HG03060 (cell line): ENCODE measurements around the gene CEP104.

Experiments
- ATAC-seq: cut with Tn5 transposase; IDR thresholded peaks from one replicate; pipeline ENCODE4 v1.9.1; 2021; ENCODE audit warnings: low read depth, moderate number of reproducible peaks; ENCODE audit not compliant: unreplicated experiment

Gene CEP104

DNA sequence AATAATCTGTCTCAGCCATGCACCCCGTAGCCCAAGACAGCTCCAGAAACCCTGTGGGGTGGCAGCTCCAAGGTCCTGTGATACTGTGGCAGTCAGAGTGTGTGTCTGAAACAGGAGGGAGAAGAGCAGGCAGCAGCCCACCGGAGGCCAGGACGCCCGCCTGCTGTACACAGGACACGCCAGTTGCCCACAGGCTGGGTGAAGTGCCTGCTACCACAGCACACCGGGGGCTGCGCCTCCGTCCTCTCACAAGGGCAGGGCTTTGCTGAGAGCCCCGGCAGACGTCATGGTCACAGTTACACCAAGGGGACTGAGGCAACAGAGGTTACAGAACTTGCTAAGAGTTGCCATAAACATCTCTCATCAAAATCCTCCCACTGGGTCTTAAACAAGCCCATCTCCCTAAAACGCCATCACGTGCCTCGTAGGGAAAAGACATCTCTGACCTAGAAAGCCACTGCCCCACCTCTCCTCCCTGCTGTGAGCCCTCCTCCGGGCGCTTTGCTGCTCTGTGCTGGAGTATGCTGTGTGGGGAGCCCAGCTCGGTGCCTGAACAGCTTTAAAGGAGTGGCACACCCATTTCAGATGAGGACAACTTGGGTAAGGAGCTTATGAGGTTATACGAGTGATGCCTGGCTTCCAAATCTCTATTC, 37.7 kb upstream of the CEP104 start:
- no peak for ATAC-seq

DNA sequence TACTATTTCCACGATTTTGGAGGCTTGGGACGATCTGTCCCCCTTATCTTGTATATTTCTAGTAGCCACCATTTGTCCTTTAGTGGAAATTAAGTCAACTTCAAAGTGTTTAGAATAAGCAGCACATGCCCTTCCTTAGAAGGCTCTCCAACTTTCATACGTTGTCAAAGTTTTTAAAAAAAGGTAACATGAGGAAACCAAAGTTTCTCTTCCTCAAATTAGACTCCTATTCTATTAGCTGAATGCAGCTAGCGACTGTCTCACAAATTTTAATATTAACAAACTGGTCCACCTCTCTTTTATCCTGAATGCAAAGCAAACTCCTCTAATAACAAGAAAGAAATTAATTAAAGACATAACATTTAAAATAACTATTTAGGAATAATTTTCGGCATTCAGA, 36.2 kb upstream of the CEP104 start:
- ATAC-seq, result no peak

- ATAC-seq, result no peak
Measured at GRCh38 chr1:3892748-3893147, 35.7 kb upstream of the CEP104 start.

DNA sequence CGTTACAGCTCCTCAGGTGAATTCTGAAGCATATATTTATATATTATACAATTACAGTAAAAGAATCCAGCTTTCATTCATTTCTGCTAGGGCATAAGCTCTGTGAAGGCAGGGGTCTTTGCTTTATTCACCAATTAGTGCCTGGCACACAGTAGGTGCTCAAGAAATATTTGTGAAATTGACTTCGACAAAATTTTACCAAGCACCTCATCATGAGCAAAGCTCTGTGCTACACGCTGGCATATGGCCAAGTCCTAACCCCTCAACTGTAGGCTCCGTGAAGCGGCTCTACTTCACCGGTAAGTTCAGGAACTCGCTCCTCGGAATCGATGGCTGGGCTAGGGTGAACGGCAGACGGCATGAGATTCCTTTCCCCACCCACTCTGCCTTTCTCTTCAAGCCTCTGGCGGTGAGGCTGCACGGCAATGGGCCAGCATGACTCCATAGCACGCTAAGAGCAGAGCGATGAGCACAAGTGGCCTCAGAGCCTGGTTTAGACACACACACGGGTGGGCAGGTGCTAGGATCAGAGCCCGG, 34.4 kb upstream of the CEP104 start:
- no peak for ATAC-seq

GRCh38 chr1:3890389-3891328, 33.6 kb upstream of the CEP104 start:
- no peak for ATAC-seq

- no peak for ATAC-seq
Measured at GRCh38 chr1:3889936-3890335, 32.9 kb upstream of the CEP104 start.

- no peak for ATAC-seq
Measured at GRCh38 chr1:3888301-3888700, 31.3 kb upstream of the CEP104 start.

- ATAC-seq, result no peak
Measured at GRCh38 chr1:3886691-3887090, 29.7 kb upstream of the CEP104 start.

DNA sequence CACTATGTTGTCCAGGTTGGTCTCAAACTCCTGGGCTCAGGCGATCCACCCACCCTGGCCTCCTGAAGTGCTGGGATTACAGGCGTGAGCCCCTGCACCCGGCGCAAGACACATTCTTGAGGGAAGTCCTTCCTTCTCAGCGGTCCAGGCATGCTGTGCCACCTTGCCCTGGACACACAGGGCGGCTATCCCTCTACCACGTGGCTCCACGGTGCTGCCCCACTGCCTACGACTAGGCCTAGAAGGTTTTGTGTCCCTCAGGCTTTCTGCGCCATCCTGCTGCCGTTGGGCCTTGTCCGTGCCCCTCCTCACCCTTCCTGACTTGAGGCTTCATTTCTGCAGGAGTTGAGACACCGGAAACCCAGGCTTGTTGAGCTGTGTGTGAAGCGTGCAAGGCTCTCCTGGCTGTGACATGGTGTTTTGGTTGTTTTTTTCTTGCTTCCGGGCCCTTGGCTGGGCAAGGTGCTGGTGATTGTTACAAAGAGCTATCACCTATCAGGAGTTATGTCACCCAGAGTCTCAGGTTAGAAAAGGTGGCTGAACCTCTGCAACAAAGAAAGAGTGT, 29.2 kb upstream of the CEP104 start:
- ATAC-seq, result no peak

DNA sequence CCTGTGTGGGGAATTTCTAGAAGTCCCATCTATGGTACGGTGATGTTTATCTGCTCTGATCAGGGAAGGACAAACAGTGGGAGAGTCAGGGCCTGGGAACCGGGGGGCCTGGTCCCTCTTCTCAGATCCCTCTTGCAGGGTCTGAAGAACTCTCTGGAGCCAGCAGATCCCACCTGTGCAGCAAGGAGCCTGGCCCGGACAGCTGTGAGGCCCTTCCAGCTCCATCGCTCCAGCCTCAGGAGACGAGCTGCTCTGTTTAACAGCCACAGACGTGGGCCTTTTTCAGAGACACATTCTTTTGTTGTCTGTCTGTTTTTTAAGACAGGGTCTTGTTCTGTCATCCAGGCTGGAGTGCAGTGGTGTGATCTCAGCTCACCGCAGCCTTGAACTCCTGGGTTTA, 28.6 kb upstream of the CEP104 start:
- no peak for ATAC-seq

DNA sequence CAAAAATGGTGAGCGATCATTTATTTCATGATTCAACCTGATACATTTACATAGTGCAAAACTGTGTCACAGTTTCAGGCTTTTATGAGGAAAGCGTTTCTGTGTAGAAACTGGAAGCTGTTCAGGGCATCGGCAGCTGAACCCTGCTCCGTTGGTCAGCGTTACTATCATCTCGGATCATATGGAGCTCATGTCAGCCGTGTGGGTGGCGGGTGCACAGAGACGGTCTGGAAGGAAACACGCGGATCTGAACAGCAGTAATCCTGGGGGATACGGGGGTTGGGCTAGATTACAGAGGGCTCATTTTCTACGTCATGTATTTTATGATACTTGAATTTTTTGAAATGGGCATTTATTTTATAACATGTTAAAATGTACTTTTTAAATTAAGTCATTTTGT, 28.0 kb upstream of the CEP104 start:
- ATAC-seq, result no peak

GRCh38 chr1:3883194-3883925, 26.3 kb upstream of the CEP104 start:
- no peak for ATAC-seq

GRCh38 chr1:3881193-3881480, 24.1 kb upstream of the CEP104 start:
- no peak for ATAC-seq

GRCh38 chr1:3880429-3881192, 23.6 kb upstream of the CEP104 start:
- no peak for ATAC-seq

GRCh38 chr1:3879787-3880428, 22.9 kb upstream of the CEP104 start:
- no peak for ATAC-seq

DNA sequence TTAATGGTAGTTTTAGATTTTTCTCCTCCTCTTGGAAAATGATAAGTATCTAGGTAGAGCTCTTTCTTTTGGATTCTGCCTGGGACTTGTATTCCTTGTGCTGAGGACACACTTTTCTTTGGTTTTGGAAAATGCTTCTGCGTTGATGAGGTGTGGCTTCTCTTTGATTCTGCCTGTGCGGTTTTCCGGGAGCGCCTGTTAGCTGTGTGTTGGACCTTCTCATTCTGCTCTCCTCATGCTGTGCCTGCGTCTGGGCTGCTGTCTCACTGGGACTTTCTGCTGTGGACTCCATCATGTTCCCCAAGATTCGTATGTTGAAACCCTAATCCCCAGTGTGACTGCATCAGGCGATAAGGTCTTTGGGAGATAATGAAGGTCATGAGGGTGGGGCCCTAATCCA, 22.1 kb upstream of the CEP104 start:
- ATAC-seq, result no peak

DNA sequence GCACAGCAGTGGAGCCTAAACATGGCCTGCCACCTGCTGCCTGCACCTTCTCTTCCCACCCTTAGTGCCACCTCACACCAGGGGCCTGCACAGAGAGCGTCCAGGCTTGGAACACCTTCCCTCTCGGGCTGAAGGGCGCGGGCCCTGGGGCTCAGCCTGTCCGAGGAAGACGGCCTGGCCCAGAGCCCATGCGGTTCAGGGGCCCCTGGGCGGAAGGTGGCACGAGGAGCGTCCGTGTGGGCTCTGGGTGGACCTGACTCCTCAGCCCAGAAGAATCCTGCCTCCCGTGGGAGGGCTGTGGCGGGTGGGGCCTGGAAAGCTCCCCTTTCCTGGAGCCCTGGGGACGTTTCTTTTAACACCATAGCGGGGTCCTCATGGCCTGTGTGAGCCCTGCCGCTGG, 19.7 kb upstream of the CEP104 start:
- ATAC-seq, result no peak

- ATAC-seq, result no peak
Measured at GRCh38 chr1:3874736-3875135, 17.7 kb upstream of the CEP104 start.

DNA sequence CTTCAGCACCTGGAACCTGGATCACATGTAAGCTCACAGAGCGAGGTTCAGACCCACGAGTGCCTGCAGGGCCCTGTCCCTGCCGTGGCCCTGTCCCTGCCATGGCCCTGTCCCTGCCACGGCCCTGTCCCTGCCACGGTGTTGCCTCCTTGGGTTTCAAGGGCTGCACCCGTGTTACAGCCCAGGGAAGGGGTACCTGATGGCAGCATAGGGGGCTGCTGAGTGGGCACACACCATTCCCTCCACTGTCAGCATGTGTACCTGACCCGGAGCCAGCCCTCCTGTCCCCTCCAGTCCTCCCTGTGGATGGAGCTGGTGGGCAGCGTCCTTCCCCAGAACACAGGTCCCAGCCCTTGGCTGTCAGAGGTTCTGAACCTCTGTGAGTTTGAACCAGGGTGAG, 15.5 kb upstream of the CEP104 start:
- no peak for ATAC-seq

- no peak for ATAC-seq
Measured at GRCh38 chr1:3871451-3871805, 14.4 kb upstream of the CEP104 start.
